DMS53 treated with DMSO at 0.1 percent for 48 hours (cell line): ENCODE measurements around the gene STAU1.
"Not testable (repeated sequence)": the region's sequence is repeated elsewhere in the genome, so short reads cannot be mapped to it uniquely, and the experiment has no call there.

Source experiments
- DNase-seq: peaks from one replicate; lab custom pipeline; 2025; ENCODE audit not compliant: unreplicated experiment; lab: John Stamatoyannopoulos, UW

The STAU1 gene

DNA sequence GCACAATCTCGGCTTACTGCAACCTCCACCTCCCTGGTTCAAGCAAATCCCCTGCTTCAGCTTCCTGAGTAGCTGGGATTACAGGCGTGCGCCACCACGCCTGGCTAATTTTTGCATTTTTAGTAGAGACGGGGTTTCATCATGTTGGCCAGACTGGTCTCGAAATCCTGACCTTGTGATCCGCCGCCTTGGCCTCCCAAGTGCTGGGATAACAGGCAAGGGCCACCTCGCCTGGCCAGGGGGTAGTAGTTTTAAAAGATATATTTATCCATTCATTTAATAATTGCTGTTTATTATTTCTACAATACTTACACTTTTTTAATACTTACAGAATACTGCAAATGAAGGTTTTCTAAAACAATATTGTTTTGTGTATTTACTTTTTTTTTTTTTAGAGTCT is 15.6 kb upstream of the STAU1 start:
- no peak for DNase-seq

DNA sequence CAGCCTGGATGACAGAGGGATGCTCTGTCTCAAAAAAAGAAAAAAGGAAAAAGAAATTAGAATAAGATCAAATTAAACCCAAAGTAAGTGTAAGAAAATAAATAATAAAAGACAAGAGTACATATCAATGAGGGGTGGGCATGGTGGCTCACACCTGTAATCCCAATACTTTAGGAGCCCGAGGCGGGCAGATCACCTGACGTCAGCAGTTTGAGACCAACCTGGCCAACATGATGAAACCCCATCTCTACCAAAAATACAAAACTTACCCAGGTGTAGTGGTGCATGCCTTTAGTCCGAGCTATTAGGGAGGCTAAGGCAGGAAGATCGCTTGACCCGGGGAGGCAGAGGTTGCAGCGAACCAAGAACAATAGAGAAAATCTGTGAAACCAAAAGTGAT is 14.9 kb upstream of the STAU1 start:
- no peak for DNase-seq

DNA sequence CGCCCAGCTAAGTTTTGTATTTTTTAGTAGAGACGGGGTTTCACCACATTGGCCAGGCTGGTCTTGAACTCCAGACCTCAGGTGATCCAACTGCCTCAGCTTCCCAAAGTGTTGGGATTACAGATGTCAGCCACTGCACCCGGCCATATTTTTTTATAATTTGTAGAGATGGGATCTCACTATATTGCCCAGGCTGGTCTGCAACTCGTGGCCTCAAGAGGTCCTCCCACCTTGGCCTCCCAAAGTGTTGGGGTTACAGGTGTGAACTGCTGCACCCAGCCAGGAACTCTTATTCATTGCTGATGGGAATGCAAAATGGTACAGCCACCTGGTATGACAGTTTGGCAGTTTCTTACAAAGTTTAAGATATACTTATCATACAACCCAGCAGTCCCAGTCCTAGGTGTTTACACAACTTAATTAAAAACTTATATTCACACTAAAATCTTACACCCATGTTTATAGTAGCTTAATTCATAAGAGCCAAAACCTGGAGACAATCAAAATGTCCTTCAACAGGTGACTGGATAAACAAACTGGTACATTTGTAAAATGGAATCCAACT is 11.7 kb upstream of the STAU1 start:
- no peak for DNase-seq

GRCh38 chr20:49192944-49193518 is 4.9 kb upstream of the STAU1 start:
- not testable (repeated sequence) for DNase-seq

DNA sequence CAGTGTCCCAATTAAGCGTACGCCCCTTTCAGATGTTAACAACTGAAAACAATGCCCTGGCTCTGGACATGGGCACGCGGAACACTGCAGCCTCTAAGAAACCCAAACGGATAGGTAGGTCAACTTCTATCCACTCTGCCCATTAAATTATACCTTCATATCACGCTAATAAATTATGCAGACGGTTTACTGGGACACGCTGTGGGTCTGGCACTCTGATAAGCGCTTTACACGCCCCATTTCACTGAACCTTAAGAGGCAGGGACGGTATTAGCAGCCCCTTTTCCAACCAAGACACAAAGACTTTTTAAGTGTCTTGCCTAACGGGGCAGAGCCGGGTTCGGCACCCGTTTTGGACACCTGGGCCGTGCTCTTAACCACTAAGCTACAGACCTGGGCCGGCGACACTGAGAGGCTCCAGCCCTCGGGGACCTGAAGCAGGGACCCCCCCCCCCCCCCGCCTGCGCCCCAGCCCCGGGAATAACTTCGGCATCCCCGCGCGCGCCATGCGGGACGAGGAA is 744 bp downstream of the STAU1 start:
- DNase-seq = no peak

DNA sequence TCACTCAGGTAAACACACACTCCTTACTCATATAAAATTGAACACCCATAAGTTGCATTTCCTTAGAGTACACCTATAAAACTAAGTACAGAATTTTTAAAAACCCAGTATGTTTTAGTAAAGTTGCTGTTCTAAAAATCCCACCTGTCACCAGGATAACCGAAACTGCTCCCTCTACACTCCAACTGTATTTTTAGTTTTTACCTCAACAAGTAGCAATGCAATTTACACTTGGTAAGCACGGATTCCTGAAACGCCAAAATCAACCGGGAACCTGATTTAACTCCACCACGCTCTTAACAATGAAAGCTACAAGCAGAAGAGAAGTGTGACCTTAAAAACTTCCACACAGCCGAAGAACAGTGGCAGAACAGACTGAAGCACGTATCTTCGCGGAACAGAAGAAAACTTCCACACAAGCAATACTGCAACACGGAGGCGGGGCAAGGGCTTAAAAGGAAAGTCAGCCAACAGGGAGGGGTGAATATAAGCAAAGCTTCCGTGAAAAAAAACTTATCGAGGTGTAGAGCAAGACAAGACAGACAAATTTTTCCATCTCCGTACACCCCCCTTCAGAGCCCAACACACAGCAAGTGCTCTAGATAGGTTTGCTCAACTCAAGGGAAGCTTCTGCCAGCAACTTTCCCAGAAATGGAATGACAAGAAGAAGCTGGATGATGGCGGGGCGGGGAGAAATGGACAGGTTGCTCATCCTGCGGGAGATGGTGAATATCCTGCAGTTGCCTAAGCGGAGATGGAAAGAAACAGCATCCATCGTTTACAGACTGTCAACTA is 1.4 kb downstream of the STAU1 start:
- no peak for DNase-seq

GRCh38 chr20:49185071-49185761 is 2.9 kb downstream of the STAU1 start:
- DNase-seq = no peak

- DNase-seq = no peak
These were observed 3.5 kb downstream of the STAU1 start for GRCh38 chr20:49184691-49185070.

GRCh38 chr20:49184084-49184501 is 4.0 kb downstream of the STAU1 start:
- not testable (repeated sequence) for DNase-seq

- no peak for DNase-seq
These were observed 4.7 kb downstream of the STAU1 start for GRCh38 chr20:49183444-49183843.

DNA sequence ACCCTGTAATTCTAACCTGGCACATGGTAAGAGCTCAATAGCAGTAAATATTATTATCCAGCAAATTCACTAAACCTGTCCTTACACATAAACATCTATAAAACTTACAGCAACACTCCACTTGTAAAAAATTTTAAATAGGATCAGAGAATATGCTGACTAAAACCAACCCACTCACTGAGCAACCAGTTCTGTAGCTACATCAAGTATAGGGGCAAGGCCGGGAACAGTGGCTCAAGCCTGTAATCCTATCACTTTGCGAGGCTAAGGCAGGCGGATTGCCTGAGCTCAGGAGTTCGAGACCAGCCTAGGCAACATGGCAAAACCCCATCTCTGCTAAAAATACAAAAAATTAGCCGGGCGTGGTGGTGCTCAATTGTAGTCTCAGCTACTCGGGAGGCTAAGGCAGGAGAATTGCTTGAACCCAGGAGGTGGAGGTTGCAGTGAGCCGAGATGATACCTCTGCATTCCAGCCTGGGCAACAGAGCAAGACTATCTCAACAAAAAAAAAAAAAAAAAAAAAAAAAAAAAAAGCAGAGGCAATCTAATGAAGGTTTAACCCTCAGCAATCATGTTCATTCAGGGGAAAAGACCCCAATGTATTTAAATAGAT is 6.8 kb downstream of the STAU1 start:
- no peak for DNase-seq

DNA sequence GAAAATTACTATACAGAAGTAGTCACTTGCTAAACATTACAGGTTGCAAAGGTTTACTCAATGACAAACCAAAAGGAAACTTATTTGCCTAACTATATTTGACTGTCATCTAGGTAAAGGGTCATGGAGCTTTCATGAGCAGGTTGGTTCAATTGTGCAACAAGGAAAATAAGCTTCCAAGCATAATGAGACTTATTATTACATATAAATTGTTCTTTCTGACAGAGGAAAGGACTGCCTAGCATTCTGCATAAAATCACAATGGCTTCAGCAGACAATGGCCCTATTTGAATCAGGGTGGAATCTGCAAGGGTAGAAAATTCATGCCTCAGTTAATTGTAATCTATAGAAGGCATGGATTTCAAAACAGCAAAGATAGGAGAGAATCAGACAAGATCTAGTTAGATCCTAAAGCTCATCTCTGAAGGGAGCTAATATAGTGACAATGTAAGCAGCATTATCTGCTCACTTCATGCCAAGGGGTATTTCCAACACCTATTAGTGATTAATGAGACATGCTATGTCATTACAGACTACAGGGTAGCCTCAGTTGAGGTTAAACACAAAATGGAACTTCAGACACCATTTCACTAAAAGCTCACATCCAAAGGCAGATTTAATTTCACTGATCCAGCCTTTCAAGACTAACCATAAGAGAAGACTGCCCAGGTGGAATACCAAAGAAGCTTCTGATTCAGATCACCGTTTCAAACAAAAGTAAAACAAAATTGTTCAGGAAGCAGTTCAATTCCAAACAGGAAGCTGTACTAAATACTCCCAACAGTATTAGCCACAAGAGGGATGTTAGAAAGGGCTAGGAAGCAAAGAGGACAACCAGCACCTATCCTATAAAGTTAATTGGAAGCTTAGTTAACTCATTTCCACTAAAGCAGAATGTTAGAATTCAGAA is 8.5 kb downstream of the STAU1 start:
- no peak for DNase-seq

DNA sequence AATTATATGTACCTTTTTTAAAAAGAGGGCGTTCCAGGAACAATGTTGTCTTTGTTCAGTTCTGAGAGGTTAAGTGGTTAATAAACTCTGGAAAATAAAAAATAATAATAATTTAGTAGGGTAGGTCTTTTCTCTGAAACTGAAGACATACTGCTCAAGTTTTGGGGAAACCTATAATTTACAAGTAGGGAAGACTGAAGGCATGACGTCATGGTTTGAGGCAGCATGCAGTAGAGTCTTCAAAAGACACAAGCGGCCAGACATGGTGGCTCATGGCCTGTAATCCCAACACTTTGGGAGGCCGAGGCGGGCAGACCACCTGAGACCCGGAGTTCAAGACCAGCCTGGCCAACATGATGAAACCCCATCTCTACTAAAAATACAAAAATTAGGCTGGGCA is 14.0 kb downstream of the STAU1 start:
- DNase-seq = no peak

DNA sequence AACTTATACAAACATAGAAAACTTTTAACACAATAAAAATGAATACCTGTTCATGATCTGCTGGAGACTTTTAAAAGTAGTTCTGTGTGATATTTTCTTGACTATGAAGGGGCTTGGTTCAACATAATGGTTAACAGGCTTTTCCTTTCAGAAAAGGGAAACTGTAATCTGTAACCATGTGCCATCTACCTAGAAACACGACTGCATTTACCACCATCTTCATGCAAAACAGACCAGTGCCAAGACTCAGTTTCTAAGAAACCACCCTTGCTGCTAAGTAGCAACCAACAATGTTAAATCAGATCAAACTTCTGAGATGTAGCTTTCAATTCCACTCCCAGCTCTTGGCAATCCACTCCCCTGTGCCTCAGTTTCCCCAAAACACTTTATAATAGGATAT is 15.7 kb downstream of the STAU1 start:
- DNase-seq = no peak

- DNase-seq = no peak
These were observed 16.2 kb downstream of the STAU1 start for GRCh38 chr20:49171909-49172308.

DNA sequence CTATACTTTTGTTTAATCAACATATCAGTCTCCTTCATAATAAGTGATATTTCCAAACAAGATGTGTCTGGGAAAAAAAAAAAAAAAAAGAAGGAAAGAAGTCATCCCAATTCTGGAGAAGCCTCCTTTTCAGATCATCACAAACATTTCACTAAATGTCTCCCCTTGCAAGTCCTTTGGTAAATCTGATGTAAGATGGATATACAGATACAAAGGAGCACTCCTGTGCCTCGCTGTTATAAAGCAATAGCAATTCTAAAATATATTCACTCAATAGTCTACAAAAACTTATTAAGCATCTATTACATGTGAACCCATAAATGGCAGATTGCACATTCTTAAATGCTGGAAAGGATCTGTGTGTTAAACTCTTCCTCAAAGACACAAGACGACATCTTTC is 17.4 kb downstream of the STAU1 start:
- DNase-seq = no peak

DNA sequence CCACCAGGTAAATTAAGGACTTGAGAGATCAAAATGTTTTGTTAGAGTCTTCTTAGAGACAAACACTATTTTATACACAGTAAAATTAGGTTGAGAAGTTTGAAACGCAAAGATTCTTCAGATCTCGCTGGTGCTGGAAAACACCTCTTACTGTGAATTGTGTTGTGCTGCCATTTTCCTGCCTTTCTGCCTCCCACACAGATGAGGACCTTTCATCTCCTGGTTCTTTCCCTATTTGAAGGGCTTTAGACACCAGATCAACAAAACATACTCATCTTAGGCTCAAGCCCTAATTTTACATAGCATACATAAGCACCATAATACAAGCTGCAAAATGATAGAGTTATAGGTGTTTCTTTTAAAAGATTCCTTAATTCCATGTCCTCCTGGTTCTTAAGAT is 18.6 kb downstream of the STAU1 start:
- no peak for DNase-seq

GRCh38 chr20:49168864-49169263 is 19.3 kb downstream of the STAU1 start:
- not testable (repeated sequence) for DNase-seq

DNA sequence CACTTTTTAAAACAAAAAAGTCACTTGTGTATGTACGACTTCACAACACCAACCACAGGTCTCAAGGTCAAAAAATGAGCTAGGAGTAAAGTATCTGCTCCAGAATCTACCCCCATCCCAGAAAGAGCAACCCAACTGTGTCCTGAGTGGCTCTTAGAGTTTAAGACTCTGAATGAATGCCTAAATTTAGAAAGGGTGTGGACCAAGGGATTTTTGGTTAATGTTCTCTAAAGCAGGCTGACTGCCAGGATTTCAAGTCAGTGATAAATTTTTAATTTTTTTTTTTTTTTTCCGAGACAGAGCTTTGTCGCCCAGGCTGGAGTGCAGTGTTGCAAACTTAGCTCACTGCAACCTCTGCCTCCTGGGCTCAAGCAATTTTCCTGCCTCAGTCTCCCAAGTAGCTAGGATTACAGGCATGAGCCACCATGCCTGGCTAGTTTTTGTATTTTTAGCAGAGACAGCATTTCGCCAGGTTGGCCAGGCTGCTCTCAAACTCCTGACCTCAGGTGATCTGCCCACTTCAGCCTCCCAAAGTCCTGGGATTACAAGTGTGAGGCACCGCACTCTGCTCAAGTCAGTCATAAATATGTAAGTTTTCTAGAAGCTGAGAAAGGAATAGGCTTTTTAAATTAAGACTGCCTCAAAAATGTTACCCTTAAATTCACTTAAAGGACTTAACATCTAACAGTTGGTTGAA is 20.2 kb downstream of the STAU1 start:
- DNase-seq = no peak
